GM19240 (cell line): ENCODE data around the gene CREB3L2.
"Not testable (repeated sequence)": the region's sequence is repeated elsewhere in the genome, so short reads cannot be mapped to it uniquely, and the experiment has no call there.

ENCODE experiments used
- DNase-seq: peaks from one replicate; pipeline ENCODE4 v3.0.0; 2011; ENCODE audit warnings: low spot score; ENCODE audit not compliant: insufficient read length

Gene CREB3L2

DNA sequence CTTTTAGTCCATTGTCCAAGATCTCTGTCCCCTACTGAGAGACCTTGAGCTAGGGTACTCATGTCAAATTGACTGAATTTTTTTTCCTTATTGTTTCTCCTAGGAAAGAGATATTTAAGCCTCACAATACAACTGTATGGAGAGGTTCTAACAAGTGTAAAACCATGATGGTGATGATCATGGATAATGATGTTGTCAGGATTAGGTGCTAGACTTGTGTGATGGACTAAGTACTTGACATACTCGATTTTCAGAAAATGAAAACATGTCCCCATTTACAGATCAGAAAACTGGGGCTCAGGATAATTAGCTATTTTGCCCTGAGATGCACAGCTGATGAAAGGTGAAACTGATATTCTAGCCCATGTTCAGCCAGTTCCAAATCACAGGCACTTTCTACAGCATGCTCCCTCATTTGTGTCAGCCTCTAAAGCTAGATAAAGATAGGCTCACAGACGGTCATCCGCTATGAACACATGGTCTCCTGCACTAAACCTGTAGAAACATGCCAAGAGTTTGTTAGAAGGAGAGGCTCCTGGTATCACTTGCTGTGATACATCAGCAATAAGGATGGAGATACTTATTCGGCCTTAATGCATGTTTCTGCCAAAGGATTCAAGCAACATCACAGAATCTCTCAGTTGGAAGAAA, 67.6 kb downstream of the CREB3L2 start:
- no peak for DNase-seq

DNA sequence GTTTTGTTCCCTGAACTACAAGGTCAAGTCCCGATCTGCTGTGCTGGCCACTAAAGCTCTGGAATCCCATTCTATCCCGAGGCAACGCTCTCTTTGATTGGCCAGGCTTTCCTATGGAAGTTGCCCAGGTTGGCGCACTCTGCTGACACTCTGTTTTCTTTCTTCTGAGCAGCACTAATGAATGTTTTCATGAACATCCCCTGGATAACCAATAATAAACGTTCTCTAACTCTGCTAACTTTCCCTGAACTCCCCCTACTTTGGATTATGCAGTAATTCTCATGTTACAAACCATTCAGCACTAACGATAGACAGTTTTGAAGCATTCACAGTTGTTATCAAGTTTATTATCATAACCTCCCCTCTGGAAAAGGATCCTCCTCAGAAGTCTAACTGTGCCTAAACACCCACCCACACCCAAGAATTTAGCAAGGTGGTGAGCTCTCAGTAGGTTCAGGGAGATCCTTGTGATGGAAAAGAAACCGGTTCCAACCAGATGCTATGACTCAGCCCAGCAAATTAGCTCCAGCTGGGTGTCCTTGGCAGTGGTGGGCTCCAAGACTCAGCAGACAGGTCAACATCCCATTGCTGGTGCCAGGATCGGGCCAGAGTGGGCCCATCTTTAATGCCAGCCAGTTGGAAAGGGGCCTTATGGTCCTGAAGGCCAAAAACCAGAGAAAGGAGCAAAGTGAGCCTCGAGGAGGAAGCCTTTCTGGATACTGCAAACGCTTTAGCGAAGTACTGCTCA, 68.4 kb downstream of the CREB3L2 start:
- DNase-seq, result no peak

DNA sequence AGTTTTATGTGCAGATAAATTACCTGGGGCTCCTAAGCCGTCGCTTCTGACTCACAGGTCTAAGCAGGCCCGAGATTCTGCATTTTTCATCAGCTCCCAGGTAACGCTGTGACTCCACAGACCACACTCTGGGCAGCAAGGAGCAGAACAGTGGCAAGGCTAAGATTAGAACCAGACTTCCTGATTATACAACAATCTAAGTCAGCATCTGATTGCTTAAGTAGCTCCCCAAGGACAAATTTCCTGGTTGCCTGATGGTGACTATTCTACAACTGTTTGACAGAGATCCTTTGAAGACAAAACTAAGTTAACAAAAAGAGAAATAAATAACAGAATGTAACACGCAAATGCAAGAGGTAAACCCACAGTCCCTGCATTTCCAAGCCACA, 69.0 kb downstream of the CREB3L2 start:
- no peak for DNase-seq

GRCh38 chr7:137931823-137932222, 70.1 kb downstream of the CREB3L2 start:
- no peak for DNase-seq

- DNase-seq, result no peak
These were observed 71.3 kb downstream of the CREB3L2 start for GRCh38 chr7:137930581-137930980.

DNA sequence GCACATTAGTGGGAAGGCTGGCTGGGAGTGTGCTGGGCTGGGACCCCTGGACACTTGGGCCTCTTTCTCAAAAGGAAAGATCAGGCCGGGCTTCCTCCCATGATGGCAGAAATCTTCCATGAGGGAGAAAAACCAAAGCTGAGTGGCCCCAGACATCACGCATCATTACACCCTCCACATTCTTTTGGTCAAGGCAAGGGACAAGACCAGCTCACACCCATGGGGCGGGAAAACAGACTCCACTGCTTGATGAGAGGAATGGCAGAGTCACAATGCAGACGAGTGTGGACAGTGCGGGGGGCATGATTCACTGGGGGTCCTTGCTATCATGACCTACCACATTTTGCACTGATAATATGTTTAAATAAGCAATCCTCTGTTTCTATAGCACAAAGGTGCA, 73.3 kb downstream of the CREB3L2 start:
- DNase-seq, result no peak

DNA sequence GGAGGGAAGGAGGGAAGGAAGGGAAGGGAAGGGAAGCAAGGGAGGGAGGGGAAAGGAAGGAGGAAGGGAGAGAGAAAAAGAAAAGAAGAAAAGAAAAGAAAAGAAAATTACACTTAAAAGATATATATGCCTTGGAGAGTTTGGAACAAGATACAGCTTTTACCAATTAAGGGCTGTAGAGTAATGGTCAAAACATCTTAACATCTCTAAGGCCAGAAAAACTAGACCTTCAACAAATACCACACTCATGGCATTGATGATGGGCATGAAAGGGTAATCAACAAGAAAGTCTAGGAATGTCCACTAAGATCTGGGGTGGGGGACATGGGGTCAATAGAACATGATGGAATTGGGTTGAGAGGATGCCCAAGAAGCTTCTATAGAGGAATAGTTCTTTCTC, 74.5 kb downstream of the CREB3L2 start:
- DNase-seq, result no peak

- DNase-seq, result not testable (repeated sequence)
These were observed 75.7 kb downstream of the CREB3L2 start for GRCh38 chr7:137926206-137926605.

- DNase-seq, result no peak
These were observed 76.1 kb downstream of the CREB3L2 start for GRCh38 chr7:137925754-137926153.

GRCh38 chr7:137925091-137925490, 76.8 kb downstream of the CREB3L2 start:
- DNase-seq, result no peak

GRCh38 chr7:137923380-137923779, 78.5 kb downstream of the CREB3L2 start:
- no peak for DNase-seq

DNA sequence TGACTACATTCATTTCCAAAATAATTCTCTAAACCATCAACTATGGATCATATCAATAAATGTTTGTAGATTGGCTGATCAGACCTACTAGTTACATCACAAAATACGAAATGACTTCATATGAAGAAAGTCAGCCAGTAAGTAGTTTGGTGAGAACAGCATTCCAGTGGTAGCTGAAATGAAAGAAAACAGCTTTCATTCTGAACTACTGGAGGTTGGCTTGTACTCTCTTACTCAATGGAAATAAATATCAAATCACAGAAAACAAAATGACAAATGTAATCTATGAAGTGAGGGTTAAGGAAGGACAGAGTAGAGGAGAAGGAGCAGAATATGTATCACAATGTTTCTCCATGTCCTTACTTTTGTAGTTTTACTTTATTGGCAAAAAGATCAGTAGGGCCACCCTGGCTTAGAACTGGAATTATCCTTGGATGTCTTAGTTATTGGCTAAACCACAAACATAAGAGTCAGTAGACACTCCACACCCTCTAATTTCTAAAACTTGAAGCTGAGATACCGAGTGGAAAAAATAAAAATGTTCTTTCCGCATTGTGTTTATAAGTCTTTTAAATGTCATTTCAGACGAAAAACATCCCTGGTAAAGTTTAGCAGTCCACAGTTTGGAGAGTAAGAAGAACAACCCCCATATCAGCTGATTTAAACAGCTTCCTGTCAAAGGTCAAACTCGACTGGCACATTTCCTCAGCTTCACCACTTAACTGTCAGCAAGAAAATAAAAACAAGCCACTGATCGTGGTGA, 81.1 kb downstream of the CREB3L2 start:
- no peak for DNase-seq

DNA sequence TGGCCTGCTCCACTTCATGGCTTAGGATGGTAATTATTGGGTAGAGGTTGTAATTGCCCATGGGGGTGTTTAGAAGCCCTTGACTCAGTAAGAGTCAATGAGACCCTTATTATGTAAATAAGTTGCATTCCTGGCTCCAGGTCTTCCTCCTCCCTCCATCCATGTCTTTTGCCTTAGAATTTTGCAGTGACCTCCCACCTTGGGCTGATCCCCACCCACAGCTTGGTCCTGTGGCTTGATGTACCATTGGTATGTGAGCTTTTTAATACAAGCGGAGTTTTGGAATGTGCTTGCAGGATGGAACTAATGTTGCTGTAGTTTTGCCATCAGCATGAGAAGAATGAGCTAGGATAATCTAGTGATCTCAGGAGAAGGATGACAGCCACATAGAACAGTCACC, 81.9 kb downstream of the CREB3L2 start:
- DNase-seq, result no peak

DNA sequence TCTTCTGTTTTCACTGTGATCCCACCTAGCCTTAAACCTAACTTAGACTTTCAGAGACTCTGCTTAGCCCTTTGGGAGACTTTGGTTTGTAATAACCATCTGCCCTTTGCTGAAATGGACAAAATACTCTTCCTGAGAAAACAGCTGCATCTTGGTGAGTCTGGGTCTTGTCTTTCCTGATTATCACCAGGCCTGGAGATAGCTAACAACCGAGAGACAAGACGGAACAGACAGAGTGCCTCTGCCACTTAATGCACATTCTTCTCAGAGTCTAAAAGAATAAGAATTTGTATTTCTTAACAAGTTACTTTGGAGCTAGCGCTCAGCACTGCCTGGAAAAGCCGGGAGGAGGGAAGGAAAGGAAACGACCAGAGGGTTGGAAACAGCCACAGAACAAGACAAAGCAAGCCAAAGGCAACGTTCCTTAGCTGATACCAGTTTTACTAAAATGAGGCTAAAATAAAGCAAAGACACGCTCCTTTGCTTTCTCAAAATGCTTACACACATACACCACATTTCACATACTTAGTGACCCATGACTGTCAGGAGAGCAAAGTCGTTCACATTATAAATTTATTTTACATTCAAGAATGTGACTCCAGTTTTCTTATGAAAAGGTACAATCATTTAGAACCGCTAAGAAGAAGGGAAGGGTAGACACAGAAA, 84.8 kb downstream of the CREB3L2 start:
- DNase-seq, result no peak

DNA sequence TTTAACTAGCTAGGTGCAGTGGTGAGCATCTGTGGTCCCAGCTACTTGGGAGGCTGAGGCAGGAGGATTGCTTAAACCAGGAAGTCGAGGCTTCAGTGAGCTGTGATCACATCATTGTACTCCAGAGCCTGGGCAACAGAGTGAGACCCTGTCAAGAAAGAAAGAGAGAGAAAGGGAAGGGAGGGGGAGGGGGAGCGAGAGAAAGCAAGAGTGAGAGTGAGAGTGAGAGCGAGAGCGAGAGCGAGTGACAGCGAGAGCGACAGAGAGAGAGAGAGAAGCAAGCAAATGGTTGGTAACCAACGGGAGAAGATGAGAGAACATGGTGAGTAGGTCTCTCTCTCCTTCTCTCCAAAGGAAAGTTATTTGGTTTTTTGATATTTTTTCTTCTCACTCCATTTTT, 85.3 kb downstream of the CREB3L2 start:
- DNase-seq, result no peak

GRCh38 chr7:137915266-137915665, 86.6 kb downstream of the CREB3L2 start:
- no peak for DNase-seq

DNA sequence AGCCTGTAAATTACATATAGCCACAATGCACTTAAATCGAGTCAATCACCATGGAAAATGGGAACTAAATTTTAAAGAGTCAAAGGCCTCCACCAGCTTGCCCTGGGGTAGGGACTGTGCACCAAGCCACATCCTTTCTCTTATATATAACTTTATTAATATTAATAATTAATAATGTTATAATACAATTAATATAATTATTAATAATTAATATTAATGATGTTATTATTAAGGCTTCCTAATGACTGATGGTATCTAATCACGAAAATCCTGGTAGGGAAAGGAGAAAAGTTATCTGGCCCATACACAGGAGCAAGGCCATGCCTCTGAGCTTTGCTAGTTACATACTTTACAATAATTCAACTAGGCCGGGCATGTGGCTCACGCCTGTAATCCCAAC, 87.9 kb downstream of the CREB3L2 start:
- no peak for DNase-seq

DNA sequence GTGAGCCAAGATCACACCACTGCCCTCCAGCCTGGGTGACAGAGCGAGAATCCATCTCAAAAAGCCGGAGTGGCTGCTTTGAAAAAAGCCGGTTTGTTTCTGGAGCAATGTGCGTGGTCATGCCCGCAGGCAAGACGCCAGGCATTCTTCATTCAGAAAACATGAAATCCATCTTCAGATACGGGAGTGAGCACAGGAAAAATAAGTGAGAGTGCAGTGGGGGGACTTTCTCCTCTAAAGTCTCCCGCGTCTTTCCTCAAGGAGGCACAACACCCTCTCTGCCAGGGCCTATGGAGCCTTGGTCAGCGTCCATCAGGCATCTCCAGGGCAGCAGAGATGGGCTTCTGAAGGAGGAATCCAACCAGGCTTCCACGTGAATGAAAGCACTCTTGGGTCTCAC, 92.8 kb downstream of the CREB3L2 start:
- DNase-seq, result no peak

GRCh38 chr7:137908106-137908505, 93.8 kb downstream of the CREB3L2 start:
- DNase-seq, result no peak

DNA sequence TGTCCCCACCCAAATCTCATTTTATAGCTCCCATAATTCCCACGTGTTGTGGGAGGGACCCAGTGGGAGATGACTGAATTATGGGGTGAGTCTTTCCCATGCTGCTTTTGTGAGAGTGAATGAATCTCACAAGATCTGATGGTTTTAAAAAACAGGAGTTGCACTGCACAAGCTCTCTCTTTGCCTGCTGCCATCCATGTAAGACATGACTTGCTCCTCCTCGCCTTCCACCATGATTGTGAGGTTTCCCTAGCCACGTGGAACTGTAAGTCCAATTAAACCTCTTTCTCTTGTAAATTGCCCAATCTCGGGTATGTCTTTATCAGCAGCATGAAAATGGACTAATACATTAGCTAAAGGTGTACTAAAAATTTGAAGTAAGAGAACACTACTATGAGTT, 95.2 kb downstream of the CREB3L2 start:
- DNase-seq, result not testable (repeated sequence)

DNA sequence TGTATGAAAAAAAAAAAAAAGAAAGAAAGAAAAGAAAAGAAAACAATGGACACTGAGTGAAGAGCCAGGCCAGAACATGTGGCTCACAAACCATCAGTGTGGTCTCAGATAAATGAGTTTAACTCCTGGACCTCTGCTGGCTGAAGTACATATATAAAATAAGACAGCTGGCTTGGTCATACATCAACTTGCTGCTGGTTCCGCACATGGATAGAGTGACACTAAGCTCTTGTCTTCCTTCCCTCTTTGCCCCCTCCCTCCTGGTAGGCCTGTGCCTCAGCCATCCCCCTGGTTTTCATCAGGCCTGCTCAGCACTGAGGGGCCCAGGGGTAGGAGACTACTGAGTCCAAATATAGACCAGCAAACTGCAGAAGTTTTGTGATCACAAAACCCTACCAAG, 97.1 kb downstream of the CREB3L2 start:
- no peak for DNase-seq
